ENCODE measurements around the gene TMEM183A. TPM values are rescaled to one million over a fixed set of nuclear protein-coding genes. Genes with fewer than 3 reads are reported as not detected.

The TMEM183A gene, protein sequence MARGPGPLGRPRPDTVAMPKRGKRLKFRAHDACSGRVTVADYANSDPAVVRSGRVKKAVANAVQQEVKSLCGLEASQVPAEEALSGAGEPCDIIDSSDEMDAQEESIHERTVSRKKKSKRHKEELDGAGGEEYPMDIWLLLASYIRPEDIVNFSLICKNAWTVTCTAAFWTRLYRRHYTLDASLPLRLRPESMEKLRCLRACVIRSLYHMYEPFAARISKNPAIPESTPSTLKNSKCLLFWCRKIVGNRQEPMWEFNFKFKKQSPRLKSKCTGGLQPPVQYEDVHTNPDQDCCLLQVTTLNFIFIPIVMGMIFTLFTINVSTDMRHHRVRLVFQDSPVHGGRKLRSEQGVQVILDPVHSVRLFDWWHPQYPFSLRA
- 110 and 123 TPM in 2 replicates for total RNA-seq

GRCh38 chr1:203006948-203007871 lies at the start of gene TMEM183A:
Gene TMEM183A, plus strand, starts transcription at chr1:203007374. Its CDS starts 92 bp downstream, at chr1:203007466.

GRCh38 chr1:202957733-202958543 lies 49.2 kb upstream of the TMEM183A start, which contains the start of gene ADIPOR1:
Gene ADIPOR1, minus strand, starts transcription at chr1:202958312. Its CDS starts 7,242 bp downstream, at chr1:202951070.

GRCh38 chr1:203026031-203026665 lies 19.0 kb downstream of the TMEM183A start, which contains the start of gene PPFIA4:
Gene PPFIA4, plus strand, starts transcription at chr1:203026491. Its CDS starts 12,518 bp downstream, at chr1:203039009.

Other genes with a start within 250 kb of the TMEM183A start
- 76.9 and 107 TPM in 2 replicates for gene KDM5B, start 199.0 kb upstream of the TMEM183A start, total RNA-seq
- gene PCAT6, start 196.4 kb upstream of the TMEM183A start, total RNA-seq, result 0.56 TPM in 1 of 2 replicates, not detected in the other
- 2.8 and 5.6 TPM in 2 replicates for gene RABIF, start 118.2 kb upstream of the TMEM183A start, total RNA-seq
- gene KLHL12, start 80.1 kb upstream of the TMEM183A start, total RNA-seq, result 32.4 and 38.1 TPM in 2 replicates
- gene ADIPOR1, start 49.1 kb upstream of the TMEM183A start, total RNA-seq, result 131 and 140 TPM in 2 replicates
- gene CYB5R1, start 40.1 kb upstream of the TMEM183A start, total RNA-seq, result 38.7 and 78.9 TPM in 2 replicates
- gene PPFIA4, start 19.1 kb downstream of the TMEM183A start, total RNA-seq, result 9.0 and 39.2 TPM in 2 replicates
- not detected in 2 replicates for gene MYOG, start 78.6 kb downstream of the TMEM183A start, total RNA-seq
- gene ADORA1, start 120.4 kb downstream of the TMEM183A start, total RNA-seq, result 0.38 and 2.0 TPM in 2 replicates
- not detected in 2 replicates for gene MYBPH, start 168.5 kb downstream of the TMEM183A start, total RNA-seq
- gene CHI3L1, start 179.3 kb downstream of the TMEM183A start, total RNA-seq, result 0.19 and 5.4 TPM in 2 replicates
- gene CHIT1, start 222.3 kb downstream of the TMEM183A start, total RNA-seq, result not detected in 2 replicates